GM18909 (cell line): Measurements from ENCODE around the gene DTNA.
"Not testable (repeated sequence)": the region's sequence is repeated elsewhere in the genome, so short reads cannot be mapped to it uniquely, and the experiment has no call there.

ENCODE experiments used
- ATAC-seq: cut with Tn5 transposase; IDR thresholded peaks from one replicate; pipeline ENCODE4 v1.9.1; 2021; ENCODE audit warnings: mild to moderate bottlenecking; ENCODE audit not compliant: unreplicated experiment, poor library complexity

The DTNA gene

DNA sequence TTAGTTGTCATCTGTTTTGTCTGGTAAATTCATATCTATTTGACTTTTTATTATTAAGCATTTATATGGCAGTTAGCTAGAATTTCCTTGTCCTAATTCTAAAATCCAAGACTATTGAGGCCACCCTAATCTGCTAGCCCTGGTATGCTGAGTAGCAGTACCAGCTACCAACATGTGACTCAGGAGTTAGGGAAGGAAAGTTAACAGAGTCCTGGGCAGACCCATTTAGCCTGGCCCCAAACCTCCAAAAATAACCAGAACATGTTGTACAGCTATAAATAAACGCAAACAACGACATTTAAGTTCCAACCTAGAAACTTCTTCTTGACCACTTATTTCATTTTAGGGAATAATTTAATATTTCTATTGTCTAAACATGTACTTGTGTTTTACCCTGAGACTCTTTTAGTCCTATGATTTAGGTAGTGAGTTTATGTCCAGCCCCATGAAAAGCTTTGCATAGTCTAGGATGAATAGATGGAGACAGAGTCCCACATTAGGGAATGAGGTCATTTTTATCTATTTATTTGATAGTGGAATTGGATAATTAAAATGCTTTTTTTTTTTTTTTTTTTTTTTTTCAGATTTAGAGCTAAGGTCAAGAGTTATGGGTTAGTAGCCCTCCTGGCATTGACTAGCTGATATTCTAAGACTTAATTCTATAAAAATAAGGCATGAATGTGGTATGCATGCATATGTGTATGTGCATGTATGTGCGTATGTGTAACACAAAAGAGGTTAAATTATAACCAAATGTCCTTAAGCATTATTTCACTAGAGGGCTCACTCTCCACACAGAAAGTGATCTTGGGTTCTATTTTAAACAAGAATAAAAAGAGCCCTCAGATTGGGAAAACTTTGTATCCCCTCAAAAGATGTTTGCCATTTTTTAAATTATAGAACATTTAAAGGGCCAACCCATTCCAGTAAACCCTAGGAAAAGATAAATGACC, 171.1 kb downstream of the DTNA start:
- ATAC-seq, result no peak

DNA sequence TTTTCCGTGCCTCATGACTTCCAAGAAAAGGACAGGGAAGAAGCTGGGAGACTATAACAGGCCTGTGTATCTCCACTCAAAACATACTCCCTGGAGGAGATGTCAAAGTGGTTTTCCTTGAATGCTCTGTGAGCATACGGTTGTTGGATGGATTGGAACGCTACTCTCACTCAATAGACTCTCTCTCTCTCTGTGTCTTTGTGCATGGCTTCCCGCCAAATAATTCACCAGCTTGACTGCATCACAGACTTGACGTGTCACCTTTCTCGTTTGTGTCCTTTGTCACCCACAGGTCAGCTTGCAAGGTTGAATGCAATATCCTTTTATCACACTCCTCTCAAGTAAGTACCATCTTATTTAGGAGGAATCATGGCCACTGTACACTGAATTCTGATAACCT, 174.3 kb downstream of the DTNA start:
- ATAC-seq, result no peak

DNA sequence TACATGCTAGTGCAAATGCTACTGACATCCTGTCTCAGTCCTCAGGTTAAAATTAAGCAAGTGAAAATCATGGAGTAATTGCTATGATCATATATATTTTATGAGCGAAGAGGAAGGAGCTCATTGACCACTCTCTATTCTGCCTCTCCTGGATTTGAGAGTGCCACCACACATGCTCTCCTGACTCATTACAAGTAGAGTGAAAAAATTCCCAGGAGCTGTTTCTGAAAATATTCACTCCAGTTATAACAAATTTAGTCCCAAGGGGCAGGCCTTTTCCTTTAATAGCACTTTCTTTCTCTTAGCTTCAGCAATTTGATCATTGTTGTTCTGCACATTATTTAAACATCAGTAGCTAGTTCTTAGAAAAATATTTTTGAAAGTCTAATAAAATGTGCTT, 176.1 kb downstream of the DTNA start:
- no peak for ATAC-seq

DNA sequence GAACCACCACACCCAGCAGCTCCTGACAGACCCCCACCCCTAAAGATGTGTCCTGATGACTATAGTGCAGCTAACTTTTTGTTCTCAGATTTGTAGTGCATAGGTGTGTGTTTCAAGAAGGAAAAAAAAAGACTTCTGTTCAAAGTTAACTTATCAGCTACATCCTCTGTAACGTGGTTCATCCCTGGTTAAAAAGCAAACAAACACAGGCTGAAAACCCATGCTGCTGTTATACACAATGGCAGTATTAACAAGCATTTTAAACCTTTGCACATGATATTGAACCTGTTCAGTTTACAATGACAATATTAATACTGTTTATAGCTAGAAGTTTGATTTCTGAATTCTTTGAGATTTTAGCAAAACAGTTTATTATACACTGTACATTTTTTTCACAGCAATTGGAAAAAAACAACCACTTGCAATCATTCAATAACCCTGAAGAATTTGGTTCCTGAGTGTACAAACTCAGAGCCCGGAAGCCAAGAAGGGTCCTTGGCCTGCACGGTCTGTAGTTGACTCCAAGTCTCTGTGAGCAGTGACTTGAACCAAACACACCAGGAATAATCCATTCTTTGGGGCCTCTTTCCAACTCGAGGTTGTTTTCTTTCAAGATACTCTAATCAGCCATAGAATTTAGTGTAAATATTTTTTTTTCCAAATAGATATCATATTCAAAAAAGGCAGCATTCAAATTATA, 177.9 kb downstream of the DTNA start:
- no peak for ATAC-seq

GRCh38 chr18:34890486-34891085, 180.5 kb downstream of the DTNA start:
- ATAC-seq, result no peak

DNA sequence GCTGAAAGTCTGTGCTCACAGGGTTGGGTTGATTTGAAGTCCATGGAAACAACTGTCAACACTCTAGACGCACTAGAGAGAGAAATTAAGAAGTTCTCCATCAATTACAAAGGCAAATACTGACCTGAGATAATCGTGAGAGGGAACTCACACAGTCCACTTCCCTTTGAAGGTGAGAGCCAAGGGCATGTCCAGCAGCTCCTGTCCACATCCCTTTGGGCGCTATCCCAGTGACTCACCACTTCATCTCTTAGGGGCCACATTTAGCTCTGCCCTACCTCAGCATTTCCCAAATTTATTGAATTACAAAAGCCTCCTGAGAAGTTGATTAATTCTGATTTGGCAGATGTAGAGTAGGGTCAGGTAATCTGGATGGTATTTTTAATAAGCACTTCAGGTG, 182.3 kb downstream of the DTNA start:
- no peak for ATAC-seq

DNA sequence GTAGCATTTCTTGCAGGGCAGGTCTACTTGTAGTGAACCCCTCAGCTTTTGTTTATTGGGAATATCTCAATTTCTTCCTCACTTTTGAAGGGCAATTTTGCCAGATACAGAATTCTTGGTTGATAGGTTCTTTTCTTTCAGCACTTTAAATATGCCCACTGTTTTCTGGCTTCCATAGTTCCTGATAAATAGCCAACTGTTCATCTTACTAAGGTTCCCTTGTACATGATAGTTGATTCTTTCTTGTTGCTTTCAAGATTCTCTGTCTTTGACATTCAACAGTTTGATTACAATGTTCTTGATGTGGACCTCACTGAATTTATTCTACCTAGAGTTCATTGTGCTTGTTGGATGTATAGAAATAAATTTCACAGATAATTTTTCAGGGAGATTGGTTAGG, 183.1 kb downstream of the DTNA start:
- ATAC-seq, result no peak

DNA sequence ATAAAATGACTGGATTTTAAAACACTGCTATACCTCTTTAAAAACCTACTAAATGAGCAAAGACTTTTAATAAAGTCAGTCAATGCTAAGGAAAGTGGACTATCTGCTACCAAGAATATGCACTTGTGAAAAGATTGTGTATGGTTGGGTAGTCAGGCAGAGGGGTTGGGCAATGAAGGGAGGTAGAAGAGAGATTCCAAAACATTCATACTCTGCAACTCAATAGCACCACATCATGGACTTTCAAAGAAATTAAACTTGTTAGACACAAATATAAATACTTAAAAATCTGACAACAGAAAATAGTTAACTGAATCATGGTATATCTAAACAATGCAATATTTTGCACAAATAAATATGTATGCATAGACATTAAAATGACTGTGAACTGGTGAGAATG, 191.2 kb downstream of the DTNA start:
- no peak for ATAC-seq

- ATAC-seq, result no peak
Observed at GRCh38 chr18:34904994-34905393, 194.9 kb downstream of the DTNA start.

DNA sequence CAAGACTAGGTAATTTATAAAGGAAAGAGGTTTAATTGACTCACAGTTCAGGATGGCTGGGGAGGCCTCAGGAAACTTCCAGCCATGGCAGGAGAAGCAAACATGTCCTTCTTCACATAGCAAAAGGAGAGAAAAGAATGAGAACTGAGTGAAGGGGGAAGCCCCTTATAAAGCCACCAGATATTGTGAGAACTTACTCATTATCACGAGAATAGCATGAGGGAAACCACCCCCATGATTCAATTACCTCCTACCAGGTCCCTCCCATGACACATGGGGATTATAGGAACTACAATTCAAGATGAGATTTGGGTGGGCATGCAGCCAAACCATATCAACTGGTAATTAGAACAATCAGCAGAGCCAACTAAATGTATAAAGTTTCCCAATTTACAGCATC, 196.9 kb downstream of the DTNA start:
- ATAC-seq, result not testable (repeated sequence)

DNA sequence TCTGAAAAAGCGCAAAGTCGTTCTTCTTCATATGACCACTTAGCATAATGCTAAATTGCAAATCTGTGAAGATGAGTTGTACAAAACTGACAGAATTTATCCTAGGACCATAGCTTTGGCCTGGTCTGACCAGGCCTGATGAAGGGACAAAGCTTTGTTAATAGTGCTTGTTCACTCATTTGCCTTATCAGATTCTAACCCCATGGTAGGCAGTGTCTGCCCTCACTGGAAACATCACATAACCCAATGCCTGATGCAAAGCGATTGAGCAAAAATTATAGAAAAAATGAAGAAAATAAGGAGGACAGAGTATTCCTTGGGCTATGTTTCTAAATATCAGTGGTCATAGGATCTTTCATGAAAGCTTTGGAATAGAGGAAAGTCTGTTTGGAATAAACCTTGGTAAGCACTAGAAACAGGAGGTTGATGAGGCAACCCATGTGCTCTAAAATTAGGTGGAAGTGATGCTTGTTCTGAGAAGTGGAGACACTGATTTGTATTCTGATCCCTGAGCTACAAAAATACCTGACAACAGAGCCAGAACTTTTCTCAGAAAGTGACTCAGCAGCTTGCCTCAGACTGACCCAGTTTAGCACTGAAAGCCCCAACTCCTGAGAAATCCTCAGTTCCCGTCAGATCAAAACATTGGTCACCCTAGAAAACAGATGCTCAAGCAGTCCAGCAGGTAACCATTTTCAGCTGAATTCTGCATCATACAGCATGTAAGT, 199.7 kb downstream of the DTNA start:
- ATAC-seq, result no peak

GRCh38 chr18:34911081-34911480, 201.0 kb downstream of the DTNA start:
- no peak for ATAC-seq

DNA sequence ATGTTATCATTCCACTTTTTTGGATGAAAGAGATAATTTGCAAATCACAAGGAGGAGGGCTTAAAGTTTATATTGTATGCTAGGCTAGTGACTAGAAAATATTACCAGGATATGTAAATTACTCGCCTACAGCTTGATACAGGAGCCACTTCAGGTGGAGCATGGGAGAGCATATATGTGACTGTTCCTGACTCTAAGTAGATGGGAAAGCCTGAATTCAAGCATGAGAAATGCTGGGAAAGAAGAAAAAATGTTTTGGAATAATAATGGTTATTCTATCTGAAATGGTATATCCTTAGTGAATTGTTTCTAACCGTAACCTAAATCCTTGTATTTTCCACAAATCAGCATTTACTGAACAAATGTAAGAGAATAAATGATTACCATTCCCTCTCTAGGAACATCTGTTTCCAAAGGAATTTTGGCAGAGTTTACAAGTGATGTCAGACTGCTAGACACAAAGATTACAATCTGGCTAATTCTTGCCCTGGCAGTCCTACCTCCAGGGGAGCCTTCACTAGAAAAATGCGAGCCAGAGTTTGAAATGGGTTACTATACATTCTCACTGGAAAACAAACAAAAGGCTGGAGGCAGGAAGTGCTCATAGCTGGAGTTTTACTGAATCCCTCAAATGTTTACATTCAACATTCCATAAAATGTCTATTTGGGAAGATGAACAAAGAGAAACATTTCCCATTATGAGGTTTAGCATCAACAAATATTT, 201.7 kb downstream of the DTNA start:
- no peak for ATAC-seq

DNA sequence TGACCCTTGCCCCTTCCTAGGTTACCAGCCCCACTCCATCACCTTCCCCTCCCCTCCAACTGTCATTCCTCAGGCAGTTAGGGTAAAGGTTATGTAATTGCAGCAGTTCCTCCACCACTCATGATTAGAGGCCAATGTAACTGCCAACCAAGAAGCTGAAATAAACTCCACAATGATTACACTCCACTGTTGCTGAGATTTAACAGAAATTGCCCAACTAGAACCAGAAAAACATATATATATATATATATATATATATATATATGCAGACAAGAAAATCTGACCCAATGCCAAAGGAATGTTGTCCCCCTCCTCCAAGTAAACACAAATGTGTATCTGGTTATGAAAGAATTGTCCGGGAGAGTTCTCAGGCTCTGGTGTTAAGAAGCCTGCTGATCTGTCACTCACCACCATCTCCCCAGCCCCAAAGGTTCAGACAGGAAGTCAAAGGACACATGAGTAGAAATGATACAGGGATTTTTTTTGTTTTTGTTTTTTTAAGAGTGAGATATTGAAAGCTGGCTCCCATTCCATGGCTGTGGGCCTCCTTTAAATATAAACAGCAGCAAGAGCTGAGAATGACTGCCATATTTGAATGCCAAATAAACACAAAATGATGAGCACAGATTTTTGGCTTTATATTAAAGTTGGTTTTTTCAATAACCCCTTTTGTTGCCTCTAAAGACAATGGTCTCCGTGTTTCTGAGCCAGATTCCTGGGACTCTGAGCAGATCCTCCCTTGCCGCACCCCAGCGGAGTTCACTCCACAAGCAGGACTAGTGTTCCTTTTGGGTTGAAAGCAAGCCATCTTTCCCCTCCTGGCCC, 204.0 kb downstream of the DTNA start:
- ATAC-seq, result no peak

DNA sequence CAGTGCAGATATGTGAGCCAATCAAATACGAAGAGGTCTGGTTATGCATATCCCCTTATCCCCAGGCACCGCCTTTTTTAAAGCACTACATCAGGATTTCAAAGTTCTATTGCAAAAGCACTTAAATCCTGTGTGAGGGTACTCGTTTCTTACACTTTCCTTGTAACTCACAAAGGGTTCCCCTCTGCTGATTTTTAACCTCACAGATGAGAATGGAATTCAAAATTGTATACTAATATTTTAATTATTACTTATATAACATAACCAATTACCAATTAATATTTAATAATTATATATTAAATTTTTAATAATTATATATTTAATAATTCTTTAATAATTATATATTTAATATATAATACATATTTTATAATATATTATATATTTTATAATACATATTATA, 204.9 kb downstream of the DTNA start:
- no peak for ATAC-seq

- ATAC-seq, result not testable (repeated sequence)
Observed at GRCh38 chr18:34916539-34916938, 206.4 kb downstream of the DTNA start.

DNA sequence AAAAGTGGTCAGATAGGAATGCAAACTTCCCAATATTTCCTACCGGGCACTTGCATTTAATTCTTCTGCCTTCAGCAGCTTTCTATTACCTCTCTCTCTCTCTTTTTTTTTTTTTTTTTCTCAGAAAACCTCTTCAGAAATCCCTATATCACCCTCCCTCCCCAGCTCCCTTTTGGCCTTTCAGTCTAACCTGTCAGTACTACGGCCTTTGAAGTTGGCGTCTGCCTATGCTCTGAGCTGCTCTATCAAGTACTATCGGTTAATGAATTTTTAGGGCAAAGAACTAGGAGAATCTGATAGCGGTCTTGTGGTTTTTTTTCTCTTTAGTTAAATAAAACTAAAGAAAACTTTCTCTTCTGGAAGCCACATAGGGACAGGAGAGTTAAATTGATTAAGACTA, 208.8 kb downstream of the DTNA start:
- no peak for ATAC-seq

DNA sequence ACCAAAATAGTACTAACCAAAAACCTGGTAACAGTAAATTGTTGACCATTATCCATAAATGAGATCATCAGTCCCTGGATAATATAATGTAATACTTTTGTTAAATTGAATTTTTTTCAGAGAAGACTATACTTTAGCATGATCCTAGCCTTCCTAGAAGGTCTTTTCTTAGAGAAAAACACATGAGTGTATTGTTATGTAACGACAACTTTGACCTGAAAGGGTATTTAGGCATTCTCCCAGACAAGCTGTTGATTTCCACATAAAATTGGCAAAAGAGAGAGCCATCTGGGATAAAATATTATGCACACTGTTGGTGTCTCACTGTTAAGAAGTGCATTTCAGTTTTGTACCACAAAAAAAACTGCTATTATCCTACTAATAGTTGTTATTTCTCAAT, 211.1 kb downstream of the DTNA start:
- no peak for ATAC-seq

- no peak for ATAC-seq
Observed at GRCh38 chr18:34921811-34922385, 211.8 kb downstream of the DTNA start.
